GM20000 (cell line): ENCODE data around the gene FUT1.

Experiments used
- DNase-seq: peaks from one replicate; pipeline ENCODE4 v3.0.0; 2012; ENCODE audit warnings: low spot score
- TF ChIP-seq, protein P1 (sequence below): IDR thresholded peaks from 2 replicates; pipeline ENCODE4 v1.5.1; 2012; ENCODE audit warnings: mild to moderate bottlenecking, control low read depth; ENCODE audit errors: extremely low read depth, missing control alignments

FUT1 gene

DNA sequence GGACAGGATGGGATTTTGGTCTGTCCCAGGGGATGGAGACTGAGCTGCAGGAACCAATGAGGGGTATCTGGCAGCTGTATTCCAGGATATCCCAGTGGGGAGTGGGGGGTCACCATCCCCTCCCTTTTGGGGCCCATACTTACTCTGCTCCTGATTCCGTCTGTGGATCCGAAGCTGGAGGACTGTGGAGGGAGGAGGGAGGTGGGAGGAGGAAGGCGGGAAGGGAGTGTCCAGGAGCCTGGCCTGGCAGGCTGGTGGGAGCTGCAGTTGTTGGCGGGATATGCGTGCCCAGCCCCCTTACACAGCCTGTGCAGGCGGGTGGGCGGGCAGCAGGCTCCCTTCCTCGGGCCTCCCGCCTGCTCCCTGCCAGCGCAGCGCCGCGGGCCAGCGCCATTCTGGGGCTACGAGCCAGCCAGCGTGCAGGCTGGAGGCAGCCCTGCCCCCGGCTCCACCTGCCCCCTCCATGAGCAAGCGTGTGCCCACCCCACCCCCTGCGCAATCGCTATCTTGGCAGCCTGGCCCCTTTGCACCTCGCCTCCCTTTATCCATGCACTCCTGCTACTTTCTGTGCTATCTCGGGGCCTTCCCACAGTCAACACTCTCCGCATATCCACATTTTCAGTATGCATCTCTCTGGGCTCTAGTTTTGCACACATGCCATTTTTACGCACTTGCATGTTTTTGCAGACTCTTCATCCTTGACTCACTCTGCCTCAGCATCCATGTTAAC is 35.7 kb downstream of the FUT1 start:
- DNase-seq, result no peak
- TF ChIP-seq, protein P1, sequence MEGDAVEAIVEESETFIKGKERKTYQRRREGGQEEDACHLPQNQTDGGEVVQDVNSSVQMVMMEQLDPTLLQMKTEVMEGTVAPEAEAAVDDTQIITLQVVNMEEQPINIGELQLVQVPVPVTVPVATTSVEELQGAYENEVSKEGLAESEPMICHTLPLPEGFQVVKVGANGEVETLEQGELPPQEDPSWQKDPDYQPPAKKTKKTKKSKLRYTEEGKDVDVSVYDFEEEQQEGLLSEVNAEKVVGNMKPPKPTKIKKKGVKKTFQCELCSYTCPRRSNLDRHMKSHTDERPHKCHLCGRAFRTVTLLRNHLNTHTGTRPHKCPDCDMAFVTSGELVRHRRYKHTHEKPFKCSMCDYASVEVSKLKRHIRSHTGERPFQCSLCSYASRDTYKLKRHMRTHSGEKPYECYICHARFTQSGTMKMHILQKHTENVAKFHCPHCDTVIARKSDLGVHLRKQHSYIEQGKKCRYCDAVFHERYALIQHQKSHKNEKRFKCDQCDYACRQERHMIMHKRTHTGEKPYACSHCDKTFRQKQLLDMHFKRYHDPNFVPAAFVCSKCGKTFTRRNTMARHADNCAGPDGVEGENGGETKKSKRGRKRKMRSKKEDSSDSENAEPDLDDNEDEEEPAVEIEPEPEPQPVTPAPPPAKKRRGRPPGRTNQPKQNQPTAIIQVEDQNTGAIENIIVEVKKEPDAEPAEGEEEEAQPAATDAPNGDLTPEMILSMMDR, result no peak

GRCh38 chr19:48715681-48716171 is 36.7 kb downstream of the FUT1 start:
- no peak for DNase-seq
- TF ChIP-seq, protein P1, result no peak

DNA sequence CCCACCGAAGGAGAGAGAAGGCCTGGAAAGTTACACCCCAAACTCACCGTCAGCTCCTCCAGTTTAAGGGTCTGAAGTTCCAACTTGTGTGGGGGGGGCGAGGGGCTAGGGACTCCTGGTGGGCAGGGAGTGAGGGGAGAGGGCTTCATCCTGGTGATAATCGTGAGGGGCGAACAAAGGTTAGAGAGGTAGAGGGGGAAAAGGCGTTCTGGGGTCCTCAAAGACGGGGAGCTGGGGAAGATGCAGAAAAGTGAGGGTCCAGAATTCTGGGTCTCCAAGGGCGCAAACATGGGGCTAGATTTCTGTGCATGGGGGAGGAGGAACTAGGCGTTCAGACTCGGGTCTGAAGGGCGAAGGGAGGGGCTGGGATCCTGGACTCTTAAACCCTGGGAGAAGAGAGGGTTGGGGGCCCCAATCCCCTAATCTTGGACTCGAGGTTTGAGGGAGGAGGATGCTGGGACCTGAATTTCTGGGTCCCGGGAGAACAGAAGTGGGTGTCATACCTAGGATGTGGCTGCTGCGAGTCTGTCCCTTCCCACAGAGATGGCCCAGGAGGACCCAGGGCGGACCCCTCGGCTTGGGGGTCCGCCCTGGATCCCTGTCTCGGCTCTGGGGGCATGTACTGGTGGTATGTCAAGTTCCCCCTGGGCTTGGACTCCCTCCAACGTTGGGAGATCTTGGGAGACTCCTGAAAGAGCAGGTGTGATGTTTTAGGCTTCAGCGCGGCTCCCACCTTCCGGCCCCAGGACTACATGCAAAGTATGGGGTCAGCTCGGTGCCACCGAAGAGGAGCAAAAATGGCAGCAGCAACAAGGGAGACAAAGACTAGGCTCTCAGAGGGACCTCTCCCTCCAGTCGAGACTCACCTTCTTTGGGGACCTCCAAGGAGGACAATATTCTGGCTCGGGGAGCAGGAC is 37.4 kb downstream of the FUT1 start:
- DNase-seq, result peak; percentile 17
- TF ChIP-seq, protein P1, result no peak

- TF ChIP-seq, protein P1, result no peak
- peak; percentile 99 for DNase-seq
Measured at GRCh38 chr19:48713864-48714755, 38.3 kb downstream of the FUT1 start.

- DNase-seq, result peak; percentile 33
- TF ChIP-seq, protein P1, result no peak
Measured at GRCh38 chr19:48713041-48713863, 39.2 kb downstream of the FUT1 start.

- TF ChIP-seq, protein P1, result no peak
- no peak for DNase-seq
Measured at GRCh38 chr19:48711106-48711662, 41.3 kb downstream of the FUT1 start.
